ENCODE results near the gene SAV1. TPM values are rescaled to one million over a fixed set of nuclear protein-coding genes. Genes with fewer than 3 reads are reported as not detected.

Gene SAV1
- total and polyA plus RNA-seq, 2 of the 13 experiments (the other 11 are each of a cell fraction or from before 2014, with no cell fraction given) = 7.3 to 8.2 TPM

DNA sequence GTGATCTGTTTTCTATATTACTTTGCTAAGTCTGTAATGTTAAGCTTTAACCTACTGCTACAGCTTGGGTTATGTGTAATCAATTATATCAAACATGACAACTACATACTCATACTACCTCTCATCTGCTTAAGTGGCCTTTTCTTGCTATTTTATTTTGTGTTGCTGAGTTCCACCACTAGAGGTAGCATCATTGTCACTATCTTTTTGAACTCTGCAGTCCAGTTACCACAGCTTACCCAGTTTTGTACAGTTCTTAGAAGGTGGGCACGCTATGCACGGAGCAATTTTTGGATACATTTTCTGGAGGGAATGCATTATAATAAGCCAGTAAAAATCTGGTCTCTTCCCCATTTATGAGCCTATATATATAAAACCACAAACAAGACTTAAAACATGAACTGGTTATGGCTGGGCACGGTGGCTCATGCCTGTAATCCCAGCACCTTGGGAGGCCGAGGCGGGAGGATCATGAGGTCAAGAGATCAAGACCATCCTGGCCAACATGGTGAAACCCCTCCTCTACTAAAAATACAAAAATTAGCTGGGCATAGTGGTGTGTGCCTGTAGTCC, 48.5 kb downstream of the SAV1 start:
- H3K36me3 ChIP-seq (replicated peaks in 1 of 2; ENCODE audit: control insufficient read depth in 1 of 2, insufficient read depth in 2 of 2, low read length in 2 of 2) = no peaks in the 10 kb centered on the region
- no peaks in the 10 kb centered on the region for H3K9me3 ChIP-seq (ENCODE audit: low read length)
- 52% methylated on average over 5 of the region's 5 CpGs for WGBS (ENCODE audit: low lambda C conversion rate)
- H3K4me3 ChIP-seq (replicated peaks in 1 of 3; ENCODE audit: insufficient read depth in 1 of 3, low read depth in 2 of 3, low read length in 3 of 3) = no peak overlapping the region
- in situ Hi-C loops (cut with HindIII; ENCODE audit: extremely low pct_ligation_motif_present, low pct_unique_long_range_greater_than_20kb) (loop anchor here (10.0 kb wide), 1 partner anchor 155 kb away; no protein-coding TSS in a partner anchor), intact Hi-C loops (cut with micrococcal nuclease; ENCODE audit: unreplicated experiment) (loop anchor here (2.0 to 10.0 kb wide), 4 partner anchors 69 to 325 kb away; partner anchors contain the start of gene PYGL)
- FAIRE-seq = peak; percentile 82
- peak; percentile 38 for DNase-seq (ENCODE audit: low spot score)
- H3K4me2 ChIP-seq (ENCODE audit: low read depth, low read length) = no peak overlapping the region
- no peaks in the 10 kb centered on the region; a peak in 1 of 5 replicates for H3K27me3 ChIP-seq (ENCODE audit: control insufficient read depth in 1 of 2, insufficient read depth in 2 of 2, low read length in 2 of 2)
- TF ChIP-seq ZNF468 (CRISPR knock-in tag; IDR thresholded peaks at IDR 0.05) (no peak), STAG1 (CRISPR knock-in tag; IDR thresholded peaks at IDR 0.05) (peak; percentile 71), SMC3 (IDR thresholded peaks at IDR 0.05; ENCODE audit: low read length) (peak; percentile 50; the same call in 1 of the 2 replicates), ZNF772 (CRISPR knock-in tag; IDR thresholded peaks at IDR 0.05) (no peak), KDM2A (CRISPR knock-in tag; IDR thresholded peaks at IDR 0.05; ENCODE audit: borderline replicate concordance, low read depth) (no peak), ARNT (IDR thresholded peaks at IDR 0.05) (no peak)
- TF ChIP-seq, protein P1, sequence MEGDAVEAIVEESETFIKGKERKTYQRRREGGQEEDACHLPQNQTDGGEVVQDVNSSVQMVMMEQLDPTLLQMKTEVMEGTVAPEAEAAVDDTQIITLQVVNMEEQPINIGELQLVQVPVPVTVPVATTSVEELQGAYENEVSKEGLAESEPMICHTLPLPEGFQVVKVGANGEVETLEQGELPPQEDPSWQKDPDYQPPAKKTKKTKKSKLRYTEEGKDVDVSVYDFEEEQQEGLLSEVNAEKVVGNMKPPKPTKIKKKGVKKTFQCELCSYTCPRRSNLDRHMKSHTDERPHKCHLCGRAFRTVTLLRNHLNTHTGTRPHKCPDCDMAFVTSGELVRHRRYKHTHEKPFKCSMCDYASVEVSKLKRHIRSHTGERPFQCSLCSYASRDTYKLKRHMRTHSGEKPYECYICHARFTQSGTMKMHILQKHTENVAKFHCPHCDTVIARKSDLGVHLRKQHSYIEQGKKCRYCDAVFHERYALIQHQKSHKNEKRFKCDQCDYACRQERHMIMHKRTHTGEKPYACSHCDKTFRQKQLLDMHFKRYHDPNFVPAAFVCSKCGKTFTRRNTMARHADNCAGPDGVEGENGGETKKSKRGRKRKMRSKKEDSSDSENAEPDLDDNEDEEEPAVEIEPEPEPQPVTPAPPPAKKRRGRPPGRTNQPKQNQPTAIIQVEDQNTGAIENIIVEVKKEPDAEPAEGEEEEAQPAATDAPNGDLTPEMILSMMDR (CRISPR knock-in tag; IDR thresholded peaks at IDR 0.05) = peak; percentile 71
- POLR2A ChIA-PET = no interaction called here
- peaks cover 10% of the 10 kb centered on the region for H3K4me1 ChIP-seq (ENCODE audit: insufficient read depth, low read length)
- BruUV-seq (replicated peaks) = no TSS peak
- ATAC-seq = peak; percentile 94
- no peaks in the 10 kb centered on the region for H4K20me1 ChIP-seq (ENCODE audit: insufficient read depth, low read length)
- H3K27ac ChIP-seq (ENCODE audit: extremely low read length, insufficient read depth, low read length) = no peak overlapping the region
- no peak overlapping the region for H3K9ac ChIP-seq (ENCODE audit: insufficient read depth, low read depth, low read length)
- no peak overlapping the region for H2AFZ ChIP-seq (ENCODE audit: low read length)
- CTCF ChIA-PET (ENCODE audit: low intra/inter-chr PET ratio, low total read pairs) = interaction anchor here (1.2 to 1.9 kb wide), 3 partner anchors 19 to 158 kb away, joined by 5 to 9 read pairs (median 7); no protein-coding TSS in a partner anchor
- H3K79me2 ChIP-seq (ENCODE audit: insufficient read depth, low read length) = no peaks in the 10 kb centered on the region
